GM18868 (cell line): Measurements from ENCODE around the gene ATPAF1.
"Not testable (repeated sequence)": the region's sequence is repeated elsewhere in the genome, so short reads cannot be mapped to it uniquely, and the experiment has no call there.

ENCODE experiments used
- ATAC-seq: cut with Tn5 transposase; IDR thresholded peaks from one replicate; pipeline ENCODE4 v1.9.1; 2021; ENCODE audit warnings: mild to moderate bottlenecking, moderate library complexity; ENCODE audit not compliant: unreplicated experiment

Gene ATPAF1

DNA sequence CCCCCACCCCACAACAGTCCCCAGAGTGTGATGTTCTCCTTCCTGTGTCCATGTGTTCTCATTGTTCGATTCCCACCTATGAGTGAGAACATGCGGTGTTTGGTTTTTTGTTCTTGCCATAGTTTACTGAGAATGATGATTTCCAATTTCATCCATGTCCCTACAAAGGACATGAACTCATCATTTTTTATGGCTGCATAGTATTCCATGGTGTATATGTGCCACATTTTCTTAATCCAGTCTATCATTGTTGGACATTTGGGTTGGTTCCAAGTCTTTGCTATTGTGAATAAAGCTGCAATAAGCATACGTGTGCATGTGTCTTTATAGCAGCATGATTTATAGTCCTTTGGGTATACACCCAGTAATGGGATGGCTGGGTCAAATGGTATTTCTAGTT lies 17.0 kb downstream of the ATPAF1 start:
- ATAC-seq = not testable (repeated sequence)

DNA sequence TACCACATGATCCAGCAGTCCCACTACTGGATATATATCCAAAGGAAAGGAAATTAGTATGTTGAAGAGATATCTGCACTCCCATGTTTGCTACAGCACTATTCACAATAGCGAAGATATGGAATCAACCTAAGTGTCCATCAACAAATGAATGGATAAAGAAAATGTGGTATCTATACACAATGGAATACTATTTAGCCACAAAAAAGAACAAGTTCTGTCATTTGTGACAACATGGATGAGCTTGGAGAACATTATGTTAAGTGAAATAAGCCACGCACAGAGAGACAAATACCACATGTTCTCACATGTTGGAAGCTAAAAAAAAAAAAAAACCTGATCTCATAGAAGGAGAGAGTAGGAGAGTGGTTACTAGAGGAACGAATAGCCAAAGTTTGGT lies 17.7 kb downstream of the ATPAF1 start:
- no peak for ATAC-seq

DNA sequence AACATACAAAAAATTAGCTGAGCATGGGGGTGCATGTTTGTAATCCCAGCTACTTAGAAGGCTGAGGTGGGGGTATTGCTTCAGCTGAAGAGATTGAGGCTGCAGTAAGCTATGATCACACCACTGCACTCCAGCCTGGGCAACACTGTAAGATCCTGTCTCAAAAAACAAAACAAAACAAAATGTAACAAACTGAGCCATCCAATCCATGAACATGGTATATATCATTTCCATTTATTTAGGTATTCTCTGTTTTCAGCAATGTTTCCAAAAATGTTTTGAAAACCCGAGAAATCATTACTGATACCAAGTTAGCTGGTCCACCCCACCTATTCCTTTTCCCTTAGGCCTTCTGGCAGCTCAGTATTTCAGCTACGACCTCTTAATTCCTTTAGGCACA lies 18.4 kb downstream of the ATPAF1 start:
- ATAC-seq = no peak

DNA sequence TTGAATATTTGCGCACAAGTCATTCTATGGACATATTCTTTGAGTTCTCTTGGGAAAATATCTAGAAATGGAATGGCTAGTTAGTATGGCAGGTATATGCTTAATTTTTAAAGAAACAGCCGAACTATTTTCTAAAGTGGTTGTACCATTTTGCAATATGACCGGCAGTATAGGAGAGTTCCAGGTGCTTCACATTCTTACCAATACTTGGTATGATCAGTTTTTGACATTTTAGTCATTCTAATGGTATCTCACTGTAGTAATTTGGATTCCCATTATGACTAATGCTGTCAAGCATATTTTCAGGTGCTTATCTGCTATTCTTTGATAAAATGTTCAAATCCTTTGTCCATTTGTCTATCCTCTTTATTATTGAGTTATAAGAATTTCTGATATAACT lies 20.6 kb downstream of the ATPAF1 start:
- ATAC-seq = no peak

- ATAC-seq = no peak
These were observed 21.3 kb downstream of the ATPAF1 start for GRCh38 chr1:46646844-46647243.

DNA sequence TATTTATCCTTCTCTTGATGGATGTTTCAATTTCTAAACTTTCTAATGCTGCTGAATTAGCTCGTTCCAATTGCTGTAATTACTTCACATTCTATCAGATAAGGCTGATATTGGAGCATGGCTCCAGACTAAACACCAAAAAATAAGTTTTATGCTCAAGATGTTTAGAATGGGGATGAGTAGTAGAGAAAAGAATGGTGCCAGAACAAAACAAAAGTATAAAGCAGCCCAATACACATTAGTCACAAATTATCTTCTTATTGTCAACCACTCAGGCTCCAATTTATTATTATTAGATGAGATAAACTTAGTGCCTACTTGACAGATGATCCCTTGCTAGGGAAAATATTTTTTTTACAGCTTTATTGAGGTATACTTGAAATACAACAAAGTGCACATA lies 21.8 kb downstream of the ATPAF1 start:
- ATAC-seq = no peak

DNA sequence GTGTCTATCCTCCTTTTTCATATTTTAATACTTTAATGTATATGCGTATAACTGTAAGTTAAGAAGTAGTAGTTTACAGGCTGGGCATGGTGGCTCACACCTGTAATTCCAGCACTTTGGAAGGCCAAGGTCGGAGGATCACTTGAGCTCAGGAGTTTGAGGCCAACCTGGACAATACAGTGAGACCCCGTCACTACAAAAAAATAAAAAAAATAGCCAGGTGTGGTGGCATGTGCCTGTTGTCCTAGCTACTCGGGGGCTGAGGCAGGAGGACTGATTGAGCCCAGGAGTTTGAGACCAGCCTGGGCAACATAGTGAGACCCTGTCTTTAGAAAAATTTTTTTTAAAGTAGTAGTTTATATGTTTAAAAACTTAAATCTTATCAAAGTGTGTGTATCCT lies 22.3 kb downstream of the ATPAF1 start:
- ATAC-seq = no peak

- no peak for ATAC-seq
These were observed 24.8 kb downstream of the ATPAF1 start for GRCh38 chr1:46643368-46643775.

DNA sequence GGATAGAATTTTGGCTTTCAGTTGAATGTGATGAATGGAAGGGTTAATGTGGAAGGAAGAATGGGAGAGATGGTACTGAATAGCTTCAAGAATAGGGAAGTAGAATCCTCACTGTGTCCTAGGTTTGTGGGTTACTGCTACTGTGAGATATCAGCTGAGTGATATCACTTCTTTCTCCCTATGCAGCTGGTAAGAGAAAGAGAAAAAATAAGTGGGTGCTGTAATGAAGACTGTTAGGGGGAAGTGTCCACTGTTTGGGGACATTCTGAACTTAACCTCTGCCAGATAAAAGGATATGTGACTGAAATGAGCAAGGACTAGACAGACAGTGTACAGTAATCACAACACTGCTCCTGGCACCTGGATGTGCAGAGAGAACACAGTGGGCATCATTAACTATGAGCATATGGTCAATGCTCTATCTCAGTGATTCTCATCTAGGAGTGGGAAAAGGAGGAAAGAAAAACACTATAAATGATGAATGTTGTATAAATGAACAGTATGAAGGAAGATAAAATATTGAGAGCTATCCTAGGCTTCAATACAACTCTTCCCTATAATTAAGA lies 26.0 kb downstream of the ATPAF1 start:
- ATAC-seq = no peak

DNA sequence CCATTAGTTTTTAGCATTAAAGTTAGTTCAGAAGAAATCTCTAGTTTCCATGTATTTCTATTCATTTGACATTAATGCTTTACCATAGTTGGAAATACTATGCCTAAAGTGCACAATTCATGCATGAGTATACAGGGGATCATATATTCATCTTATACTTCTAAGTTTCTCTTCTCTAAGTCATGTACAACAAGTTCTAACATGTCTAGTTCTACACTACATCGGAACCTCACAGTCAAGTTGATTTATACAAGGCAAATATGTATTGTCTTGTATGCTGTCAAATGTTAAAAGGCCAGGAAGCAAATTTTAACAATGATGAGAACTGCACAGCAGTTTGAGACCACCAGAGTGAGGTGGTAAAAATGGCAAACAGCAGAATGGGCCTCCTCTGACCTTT lies 28.6 kb downstream of the ATPAF1 start:
- no peak for ATAC-seq

DNA sequence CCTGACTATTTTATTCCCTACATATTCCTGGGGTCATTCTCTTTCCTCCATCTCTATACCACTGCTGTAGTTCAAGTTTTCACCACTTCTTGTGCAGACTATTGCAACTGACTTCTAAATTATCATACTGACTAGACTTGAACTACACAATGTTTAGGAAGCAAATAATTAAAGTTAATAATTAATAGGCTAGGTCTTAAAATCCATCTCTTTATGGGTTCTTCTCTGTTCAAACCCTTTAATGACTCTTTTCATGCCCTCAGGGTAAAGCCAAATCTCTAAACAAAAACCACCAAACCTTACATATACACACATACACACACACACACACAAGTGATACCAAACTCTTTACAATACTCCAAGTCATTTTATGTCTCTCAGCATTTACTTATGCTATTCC lies 29.2 kb downstream of the ATPAF1 start:
- no peak for ATAC-seq

GRCh38 chr1:46637444-46638083 lies 30.6 kb downstream of the ATPAF1 start:
- ATAC-seq = no peak

GRCh38 chr1:46635205-46635604 lies 33.0 kb downstream of the ATPAF1 start:
- no peak for ATAC-seq

- ATAC-seq = no peak
These were observed 37.4 kb downstream of the ATPAF1 start for GRCh38 chr1:46630719-46631118.

GRCh38 chr1:46623743-46624644 lies 44.2 kb downstream of the ATPAF1 start:
- ATAC-seq = no peak

GRCh38 chr1:46622344-46622743 lies 45.8 kb downstream of the ATPAF1 start:
- no peak for ATAC-seq

- no peak for ATAC-seq
These were observed 46.2 kb downstream of the ATPAF1 start for GRCh38 chr1:46621930-46622329.

GRCh38 chr1:46619656-46620258 lies 48.4 kb downstream of the ATPAF1 start:
- no peak for ATAC-seq

GRCh38 chr1:46618754-46619415 lies 49.3 kb downstream of the ATPAF1 start:
- ATAC-seq = no peak

DNA sequence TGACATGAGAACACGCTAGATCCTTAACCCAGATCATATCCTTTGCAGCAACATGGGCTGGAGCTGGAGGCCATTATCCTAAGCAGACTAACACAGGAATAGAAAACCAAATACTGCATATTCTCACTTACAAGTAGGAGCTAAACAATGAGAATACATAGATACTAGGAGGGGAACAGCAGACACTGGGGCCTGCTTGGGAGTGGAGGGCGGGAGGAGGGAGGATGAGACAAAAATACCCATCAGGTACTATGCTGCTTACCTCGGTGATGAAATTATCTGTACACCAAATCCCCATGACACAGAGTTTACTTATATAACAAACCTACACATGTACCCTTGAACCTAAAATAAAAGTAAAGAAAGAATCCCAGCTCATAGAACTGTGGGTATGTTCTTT lies 50.3 kb downstream of the ATPAF1 start:
- ATAC-seq = no peak
